Liver (tissue), 9 donors: ENCODE measurements around the gene RBM38. TPM values are rescaled to one million over a fixed set of nuclear protein-coding genes. Genes with fewer than 3 reads are reported as not detected.
A peak's percentile ranks its signal among the peaks of the same experiment; 100 is the strongest.

Experiments used
- DNase-seq: peaks from one replicate; pipeline ENCODE4 v3.0.0-alpha.2; 2017; ENCODE audit warnings: low spot score
- H3K27ac ChIP-seq, 2 donors: one replicate each; pipeline ENCODE4 v1.7.0; 2013; ENCODE audit warnings: inconsistent platforms in 2 of 2, low read length in 2 of 2, control low read depth in 1 of 2, low read depth in 1 of 2, mild to moderate bottlenecking in 1 of 2
- H3K27me3 ChIP-seq, 4 donors: one replicate each; pipeline versions ENCODE4 v1.6.1 to v1.7.0; 2013; ENCODE audit warnings: low read length in 3 of 4, inconsistent platforms in 1 of 4, mild to moderate bottlenecking in 1 of 4, moderate library complexity in 1 of 4; ENCODE audit not compliant: control insufficient read depth in 4 of 4, insufficient read depth in 4 of 4
- H3K36me3 ChIP-seq, 4 donors: one replicate each; pipeline versions ENCODE4 v1.6.1 to v1.7.0; 2013; ENCODE audit warnings: low read length in 3 of 4, mild to moderate bottlenecking in 3 of 4, low read depth in 1 of 4, moderate library complexity in 1 of 4; ENCODE audit not compliant: control insufficient read depth in 4 of 4, insufficient read depth in 3 of 4
- H3K4me1 ChIP-seq, 4 donors: one replicate each; pipeline versions ENCODE4 v1.6.1 to v1.7.0; 2013; ENCODE audit warnings: low read length in 3 of 4, mild to moderate bottlenecking in 3 of 4, moderate library complexity in 1 of 4; ENCODE audit not compliant: control insufficient read depth in 4 of 4, insufficient read depth in 4 of 4
- H3K4me3 ChIP-seq, 3 donors: one replicate each; pipeline versions ENCODE4 v1.6.1 to v1.7.0; 2013; ENCODE audit warnings: low read length in 3 of 3, control low read depth in 1 of 3, low read depth in 1 of 3, mild to moderate bottlenecking in 1 of 3
- H3K9ac ChIP-seq, 2 donors: one replicate each; pipeline ENCODE4 v1.7.0; 2013; ENCODE audit warnings: low read length in 2 of 2, mild to moderate bottlenecking in 2 of 2, moderate library complexity in 2 of 2, control low read depth in 1 of 2, low read depth in 1 of 2
- H3K9me3 ChIP-seq, 4 donors: one replicate each; pipeline versions ENCODE4 v1.6.1 to v1.7.0; 2013; ENCODE audit warnings: low read length in 3 of 4; ENCODE audit not compliant: control insufficient read depth in 4 of 4
- ATF3 ChIP-seq: IDR thresholded peaks from 2 replicates; pipeline ENCODE4 v1.6.1; 2016; ENCODE audit warnings: antibody characterized with exemption
- CTCF ChIP-seq: fragments of 150-350 bp; IDR thresholded peaks from 2 replicates; pipeline ENCODE4 v1.5.1; 2017; ENCODE audit warnings: improper control_type of control experiment, low read depth, low read length; ENCODE audit not compliant: missing input control
- FOXA1 ChIP-seq: IDR thresholded peaks from 2 replicates; pipeline ENCODE4 v1.6.1; 2016; ENCODE audit warnings: antibody characterized with exemption
- GABPA ChIP-seq, 2 donors: IDR thresholded peaks in 1 of 2; conservative IDR thresholded peaks in 1 of 2; 2 replicates each; pipeline ENCODE4 v1.6.1; 2016; ENCODE audit warnings: antibody characterized with exemption in 2 of 2, mild to moderate bottlenecking in 1 of 2, moderate library complexity in 1 of 2
- HNF4A ChIP-seq, 2 donors: conservative IDR thresholded peaks; 2 replicates each; pipeline ENCODE4 v1.6.1; 2016; ENCODE audit warnings: antibody characterized with exemption in 2 of 2, mild to moderate bottlenecking in 2 of 2
- HNF4G ChIP-seq: IDR thresholded peaks from 2 replicates; pipeline ENCODE4 v1.6.1; 2016; ENCODE audit warnings: antibody characterized with exemption
- JUND ChIP-seq, 2 donors: IDR thresholded peaks; 2 replicates each; pipeline ENCODE4 v1.6.1; 2016; ENCODE audit warnings: antibody characterized with exemption in 2 of 2
- MAX ChIP-seq: IDR thresholded peaks from 2 replicates; pipeline ENCODE4 v1.6.1; 2016; ENCODE audit warnings: antibody characterized with exemption
- NR2F2 ChIP-seq: IDR thresholded peaks from 2 replicates; pipeline ENCODE4 v1.6.1; 2016; ENCODE audit warnings: antibody characterized with exemption
- REST ChIP-seq: IDR thresholded peaks from 2 replicates; pipeline ENCODE4 v1.6.1; 2016; ENCODE audit warnings: antibody characterized with exemption, mild to moderate bottlenecking
- SP1 ChIP-seq: IDR thresholded peaks from 2 replicates; pipeline ENCODE4 v1.6.1; 2018; ENCODE audit warnings: antibody characterized with exemption, mild to moderate bottlenecking
- TAF1 ChIP-seq: conservative IDR thresholded peaks from 2 replicates; pipeline ENCODE4 v1.6.1; 2016; ENCODE audit warnings: antibody characterized with exemption, mild to moderate bottlenecking
- WGBS: extraction: QIAGEN DNeasy Blood & Tissue Kit; methylation state at CpG from one replicate; pipeline ENCODE4 v1.1.7; 2013; 5-methylcytosine and 5-hydroxymethylcytosine counted together
- polyA plus RNA-seq, 2 donors: library from polyadenylated mRNA; stranded (reverse) in 1 of 2; unstranded in 1 of 2; fragments of 200-250 nt in 1 of 2; fragments of >200 nt in 1 of 2; fragmentation: Nextera tagmentation in 1 of 2; extraction: Ambion mirVana in 1 of 2; gene quantifications; one replicate each; pipeline versions ENCODE4 v1.2.1 to v1.2.3, GENCODE V29; 2013 to 2015
- total RNA-seq, 2 donors: library from RNA; depleted of rRNA; stranded (reverse); fragments of >200 nt; gene quantifications; one replicate each; pipeline ENCODE4 v1.2.3, GENCODE V29; 2014
- donor health status: healthy.
- donor health status: healthy.
- donor health status: healthy.
- donor health status: healthy.
- donor health status: healthy.

Gene RBM38
- total and polyA plus RNA-seq, 4 donors = 1.4 to 258 (median 6.0) TPM

- no peak for TF ChIP-seq JUND (IDR thresholded peaks at IDR 0.05)
- TF ChIP-seq CTCF = no peak
Measured at GRCh38 chr20:57372581-57373350, 18.4 kb upstream of the RBM38 start (continued).

GRCh38 chr20:57374343-57374930, 16.8 kb upstream of the RBM38 start:
- DNase-seq = no peak
- no peak overlapping the region for H3K4me3 ChIP-seq
- 80% methylated on average over 12 of the region's 12 CpGs for WGBS
- no peak overlapping the region for H3K27ac ChIP-seq
- no peak overlapping the region for H3K9ac ChIP-seq
- no peak for TF ChIP-seq MAX
- TF ChIP-seq JUND (IDR thresholded peaks at IDR 0.05) = no peak
- no peak for TF ChIP-seq NR2F2
- no peak for TF ChIP-seq GABPA (IDR thresholded peaks at IDR 0.05 in 1 of 2, conservative IDR thresholded peaks at IDR 0.05 in 1 of 2)
- TF ChIP-seq SP1 = no peak
- TF ChIP-seq ATF3 = no peak
- no peak for TF ChIP-seq REST
- TF ChIP-seq HNF4A (conservative IDR thresholded peaks at IDR 0.05) = no peak
- no peak for TF ChIP-seq FOXA1
- no peak for TF ChIP-seq HNF4G
- H3K36me3 ChIP-seq = peaks cover 26 to 90% (median 53%) of the 10 kb centered on the region in 4 donors
- no peaks in the 10 kb centered on the region for H3K27me3 ChIP-seq
- H3K4me1 ChIP-seq = peaks cover 0 to 4% (median 2%) of the 10 kb centered on the region in 4 donors
- no peaks in the 10 kb centered on the region for H3K9me3 ChIP-seq

GRCh38 chr20:57374931-57375651, 16.1 kb upstream of the RBM38 start:
- DNase-seq = no peak
- 78% methylated on average over 14 of the region's 14 CpGs for WGBS

More at GRCh38 chr20:57374931-57375651, 16.1 kb upstream of the RBM38 start:
- H3K4me1 ChIP-seq = peaks cover 0 to 4% (median 2%) of the 10 kb centered on the region in 4 donors
- H3K4me3 ChIP-seq = no peak overlapping the region
- no peaks in the 10 kb centered on the region for H3K27me3 ChIP-seq
- H3K36me3 ChIP-seq = peaks cover 26 to 83% (median 46%) of the 10 kb centered on the region in 4 donors
- no peak overlapping the region for H3K27ac ChIP-seq
- no peaks in the 10 kb centered on the region for H3K9me3 ChIP-seq
- no peak for TF ChIP-seq FOXA1
- TF ChIP-seq HNF4A (conservative IDR thresholded peaks at IDR 0.05) = peak in 1 of 2 donors; percentile 4
- TF ChIP-seq TAF1 = no peak
- H3K9ac ChIP-seq = no peak overlapping the region
